C4-2B (cell line): Measurements from ENCODE around the gene JPT2.

Experiments used
- H3K27ac ChIP-seq: fragments of 450-650 bp; 2 replicates; pipeline ENCODE4 v1.5.1; 2017
- ZFX ChIP-seq: fragments of 450-650 bp; IDR thresholded peaks from 2 replicates; pipeline ENCODE4 v1.6.1; 2017
- TF ChIP-seq, protein P1 (sequence below): fragments of 450-650 bp; conservative IDR thresholded peaks from 2 replicates; pipeline ENCODE4 v1.5.1; 2017; ENCODE audit warnings: mild to moderate bottlenecking

The JPT2 gene

DNA sequence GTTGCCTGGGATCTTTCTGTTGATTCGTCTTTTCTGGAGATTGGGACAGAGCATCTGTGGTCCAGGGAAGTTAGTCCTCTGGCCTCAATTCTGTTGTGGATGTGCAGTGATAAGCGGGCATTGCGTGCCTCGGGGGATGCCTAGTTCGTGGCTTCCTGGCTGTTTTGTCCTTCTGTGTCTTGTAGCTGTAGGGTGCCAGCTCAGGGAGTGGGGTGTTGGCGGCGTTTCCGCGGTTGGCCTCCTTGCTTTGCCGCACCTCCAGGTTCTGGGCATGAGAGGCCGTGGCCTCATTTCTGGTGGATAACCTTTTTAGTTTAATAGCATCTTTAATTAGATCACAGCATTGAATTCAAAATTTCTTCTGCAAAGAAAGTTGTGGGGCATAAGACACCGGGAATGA, 1.4 kb upstream of the JPT2 start:
- TF ChIP-seq, protein P1, sequence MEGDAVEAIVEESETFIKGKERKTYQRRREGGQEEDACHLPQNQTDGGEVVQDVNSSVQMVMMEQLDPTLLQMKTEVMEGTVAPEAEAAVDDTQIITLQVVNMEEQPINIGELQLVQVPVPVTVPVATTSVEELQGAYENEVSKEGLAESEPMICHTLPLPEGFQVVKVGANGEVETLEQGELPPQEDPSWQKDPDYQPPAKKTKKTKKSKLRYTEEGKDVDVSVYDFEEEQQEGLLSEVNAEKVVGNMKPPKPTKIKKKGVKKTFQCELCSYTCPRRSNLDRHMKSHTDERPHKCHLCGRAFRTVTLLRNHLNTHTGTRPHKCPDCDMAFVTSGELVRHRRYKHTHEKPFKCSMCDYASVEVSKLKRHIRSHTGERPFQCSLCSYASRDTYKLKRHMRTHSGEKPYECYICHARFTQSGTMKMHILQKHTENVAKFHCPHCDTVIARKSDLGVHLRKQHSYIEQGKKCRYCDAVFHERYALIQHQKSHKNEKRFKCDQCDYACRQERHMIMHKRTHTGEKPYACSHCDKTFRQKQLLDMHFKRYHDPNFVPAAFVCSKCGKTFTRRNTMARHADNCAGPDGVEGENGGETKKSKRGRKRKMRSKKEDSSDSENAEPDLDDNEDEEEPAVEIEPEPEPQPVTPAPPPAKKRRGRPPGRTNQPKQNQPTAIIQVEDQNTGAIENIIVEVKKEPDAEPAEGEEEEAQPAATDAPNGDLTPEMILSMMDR: no peak
- TF ChIP-seq ZFX: no peak
- no peak overlapping the region; the same call in 1 of the 2 replicates for H3K27ac ChIP-seq

DNA sequence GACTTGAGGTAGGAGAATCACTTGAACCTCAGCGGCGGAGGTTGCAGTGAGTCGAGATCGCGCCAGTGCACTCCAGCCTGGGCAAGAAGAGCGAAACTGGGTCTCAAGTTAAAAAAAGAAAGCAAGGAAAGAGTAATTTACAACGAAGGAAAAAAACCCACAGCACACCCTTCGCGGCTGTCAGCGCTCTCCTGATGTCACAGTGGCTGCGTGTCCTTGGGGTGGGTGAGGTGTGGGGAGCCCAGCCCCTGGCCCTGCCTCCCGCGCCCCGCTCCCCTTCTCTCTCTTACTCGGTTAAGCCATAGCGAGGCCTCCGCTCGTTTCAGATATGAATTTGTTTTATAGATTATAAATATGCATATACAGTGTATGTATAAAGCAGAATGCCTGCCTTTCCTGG, 740 bp upstream of the JPT2 start:
- H3K27ac ChIP-seq: peak overlapping the region; percentile 97
- TF ChIP-seq, protein P1: no peak
- TF ChIP-seq ZFX: no peak

DNA sequence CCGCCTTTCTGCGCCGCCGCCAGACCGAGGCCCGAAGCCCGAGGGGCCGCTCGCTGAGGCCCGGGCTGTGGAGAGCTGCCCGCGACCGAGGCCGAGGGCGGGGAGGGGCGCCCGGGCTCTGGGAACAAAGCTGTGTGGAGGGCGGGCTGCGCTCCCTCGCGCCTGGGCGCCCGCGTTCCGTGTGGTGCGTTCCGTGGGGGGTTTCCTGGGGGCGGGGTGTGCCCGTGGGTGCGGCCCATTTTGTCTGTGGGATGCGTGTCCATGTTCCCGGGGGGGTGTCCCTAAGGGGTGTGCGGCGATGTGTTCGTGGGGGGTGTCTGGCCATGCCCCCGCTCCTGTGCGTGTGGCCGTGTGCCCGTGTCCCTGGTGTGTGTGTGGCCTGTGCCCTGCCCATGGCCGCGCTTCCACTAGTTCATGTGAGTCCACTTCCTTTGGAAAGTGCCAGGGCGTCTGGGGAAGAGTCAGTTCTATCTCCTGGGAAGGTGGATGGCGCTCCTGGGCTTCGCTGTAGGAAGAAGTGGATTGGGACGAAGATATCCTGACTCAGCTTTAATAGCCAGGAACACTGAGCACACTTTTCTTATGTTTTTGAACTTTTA, 520 bp downstream of the JPT2 start:
- peak overlapping the region; percentile 97 for H3K27ac ChIP-seq
- TF ChIP-seq, protein P1: no peak
- TF ChIP-seq ZFX: peak; percentile 68; the same call in 1 of the 2 replicates

- no peak for TF ChIP-seq ZFX
- TF ChIP-seq, protein P1: no peak
- H3K27ac ChIP-seq: peak overlapping the region; percentile 97
Observed at GRCh38 chr16:1680361-1680760, 2.3 kb downstream of the JPT2 start.

DNA sequence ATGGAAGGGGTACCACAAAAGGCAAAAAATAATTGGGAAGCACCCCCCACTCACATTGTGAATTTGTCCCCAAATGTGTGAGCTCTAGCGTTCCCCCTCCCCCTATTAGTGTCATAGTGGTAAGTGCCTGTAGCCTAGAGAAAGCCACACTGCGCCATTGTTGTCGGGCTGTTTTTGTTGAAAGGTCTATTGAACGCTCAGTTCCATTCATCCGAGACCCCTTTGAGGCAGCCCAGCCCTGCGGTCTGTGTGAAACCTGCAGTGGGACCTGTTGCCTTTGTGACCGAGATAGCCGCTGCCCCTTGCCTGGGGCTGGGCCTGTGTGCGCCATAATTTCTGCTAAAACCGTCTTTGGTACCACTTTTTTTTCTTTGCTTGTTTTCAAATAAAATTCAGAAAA, 3.0 kb downstream of the JPT2 start:
- no peak for TF ChIP-seq ZFX
- TF ChIP-seq, protein P1: no peak
- H3K27ac ChIP-seq: peak overlapping the region; percentile 97

GRCh38 chr16:1687427-1688316, 9.6 kb downstream of the JPT2 start:
- TF ChIP-seq, protein P1: no peak
- no peak for TF ChIP-seq ZFX
- H3K27ac ChIP-seq: peak overlapping the region; percentile 59
